ENCODE measurements around the gene EP400.

GRCh38 chr12:131905081-131905629 lies 44.6 kb upstream of the EP400 start:
- TF ChIP-seq CTCF (conservative IDR thresholded peaks at IDR 0.05; ENCODE audit: low read depth, low read length): no peak
- TF ChIP-seq EZH2 (IDR thresholded peaks at IDR 0.05; ENCODE audit: borderline replicate concordance, low read depth, low read length, poor library complexity, severe bottlenecking): no peak
